ENCODE measurements around the gene SPG11. TPM values are rescaled to one million over a fixed set of nuclear protein-coding genes. Genes with fewer than 3 reads are reported as not detected.

SPG11 gene
- total and polyA plus RNA-seq, 9 of the 15 experiments (the other 6 are each of a cell fraction or from before 2014, with no cell fraction given): 23.3 to 71.2 (median 45.6) TPM

DNA sequence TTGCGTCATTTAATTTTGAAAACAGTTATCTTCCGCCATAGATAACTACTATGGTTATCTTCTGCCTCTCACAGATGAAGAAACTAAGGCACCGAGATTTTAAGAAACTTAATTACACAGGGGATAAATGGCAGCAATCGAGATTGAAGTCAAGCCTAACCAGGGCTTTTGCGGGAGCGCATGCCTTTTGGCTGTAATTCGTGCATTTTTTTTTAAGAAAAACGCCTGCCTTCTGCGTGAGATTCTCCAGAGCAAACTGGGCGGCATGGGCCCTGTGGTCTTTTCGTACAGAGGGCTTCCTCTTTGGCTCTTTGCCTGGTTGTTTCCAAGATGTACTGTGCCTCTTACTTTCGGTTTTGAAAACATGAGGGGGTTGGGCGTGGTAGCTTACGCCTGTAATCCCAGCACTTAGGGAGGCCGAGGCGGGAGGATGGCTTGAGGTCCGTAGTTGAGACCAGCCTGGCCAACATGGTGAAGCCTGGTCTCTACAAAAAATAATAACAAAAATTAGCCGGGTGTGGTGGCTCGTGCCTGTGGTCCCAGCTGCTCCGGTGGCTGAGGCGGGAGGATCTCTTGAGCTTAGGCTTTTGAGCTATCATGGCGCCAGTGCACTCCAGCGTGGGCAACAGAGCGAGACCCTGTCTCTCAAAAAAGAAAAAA lies 49.0 kb upstream of the SPG11 start (continued):
- TF ChIP-seq, protein P1, sequence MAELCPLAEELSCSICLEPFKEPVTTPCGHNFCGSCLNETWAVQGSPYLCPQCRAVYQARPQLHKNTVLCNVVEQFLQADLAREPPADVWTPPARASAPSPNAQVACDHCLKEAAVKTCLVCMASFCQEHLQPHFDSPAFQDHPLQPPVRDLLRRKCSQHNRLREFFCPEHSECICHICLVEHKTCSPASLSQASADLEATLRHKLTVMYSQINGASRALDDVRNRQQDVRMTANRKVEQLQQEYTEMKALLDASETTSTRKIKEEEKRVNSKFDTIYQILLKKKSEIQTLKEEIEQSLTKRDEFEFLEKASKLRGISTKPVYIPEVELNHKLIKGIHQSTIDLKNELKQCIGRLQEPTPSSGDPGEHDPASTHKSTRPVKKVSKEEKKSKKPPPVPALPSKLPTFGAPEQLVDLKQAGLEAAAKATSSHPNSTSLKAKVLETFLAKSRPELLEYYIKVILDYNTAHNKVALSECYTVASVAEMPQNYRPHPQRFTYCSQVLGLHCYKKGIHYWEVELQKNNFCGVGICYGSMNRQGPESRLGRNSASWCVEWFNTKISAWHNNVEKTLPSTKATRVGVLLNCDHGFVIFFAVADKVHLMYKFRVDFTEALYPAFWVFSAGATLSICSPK (IDR thresholded peaks at IDR 0.05; ENCODE audit: borderline replicate concordance): 0 out of 2 replicates have a peak, but pooled peaks have one; percentile 30
- 0 out of 2 replicates have a peak, but pooled peaks have one; percentile 0 for TF ChIP-seq MYC (IDR thresholded peaks at IDR 0.05; ENCODE audit: low read depth, low read length)
- no peak for TF ChIP-seq MYC (CRISPR knock-in tag; IDR thresholded peaks at IDR 0.05; ENCODE audit: borderline replicate concordance, low read depth)
- no peak for TF ChIP-seq ATF1 (CRISPR knock-in tag; IDR thresholded peaks at IDR 0.05)
- TF ChIP-seq ATF1 (tag; IDR thresholded peaks at IDR 0.05): no peak
- peak; percentile 16; the same call in 1 of the 2 replicates for TF ChIP-seq MXI1 (IDR thresholded peaks at IDR 0.05; ENCODE audit: low read depth, low read length)
- no peak for TF ChIP-seq ZNF41 (CRISPR knock-in tag; conservative IDR thresholded peaks at IDR 0.05)
- no peak for TF ChIP-seq PYGO2 (tag; IDR thresholded peaks at IDR 0.05)
- TF ChIP-seq CAMTA2 (CRISPR knock-in tag; conservative IDR thresholded peaks at IDR 0.05): no peak
- TF ChIP-seq LARP7 (IDR thresholded peaks at IDR 0.05): peak; percentile 90; the same call in 1 of the 2 replicates
- TF ChIP-seq SMARCE1 (IDR thresholded peaks at IDR 0.05): peak; percentile 45; the same call in 1 of the 2 replicates
- TF ChIP-seq ZBTB40 (IDR thresholded peaks at IDR 0.05): 0 out of 2 replicates have a peak, but pooled peaks have one; percentile 34
- no peak for TF ChIP-seq ZBTB40 (CRISPR knock-in tag; IDR thresholded peaks at IDR 0.05)
- TF ChIP-seq PML (IDR thresholded peaks at IDR 0.05; ENCODE audit: low read length): 0 out of 2 replicates have a peak, but pooled peaks have one; percentile 17
- no peak for TF ChIP-seq ZFP1 (CRISPR knock-in tag; IDR thresholded peaks at IDR 0.05)
- TF ChIP-seq, protein P2, sequence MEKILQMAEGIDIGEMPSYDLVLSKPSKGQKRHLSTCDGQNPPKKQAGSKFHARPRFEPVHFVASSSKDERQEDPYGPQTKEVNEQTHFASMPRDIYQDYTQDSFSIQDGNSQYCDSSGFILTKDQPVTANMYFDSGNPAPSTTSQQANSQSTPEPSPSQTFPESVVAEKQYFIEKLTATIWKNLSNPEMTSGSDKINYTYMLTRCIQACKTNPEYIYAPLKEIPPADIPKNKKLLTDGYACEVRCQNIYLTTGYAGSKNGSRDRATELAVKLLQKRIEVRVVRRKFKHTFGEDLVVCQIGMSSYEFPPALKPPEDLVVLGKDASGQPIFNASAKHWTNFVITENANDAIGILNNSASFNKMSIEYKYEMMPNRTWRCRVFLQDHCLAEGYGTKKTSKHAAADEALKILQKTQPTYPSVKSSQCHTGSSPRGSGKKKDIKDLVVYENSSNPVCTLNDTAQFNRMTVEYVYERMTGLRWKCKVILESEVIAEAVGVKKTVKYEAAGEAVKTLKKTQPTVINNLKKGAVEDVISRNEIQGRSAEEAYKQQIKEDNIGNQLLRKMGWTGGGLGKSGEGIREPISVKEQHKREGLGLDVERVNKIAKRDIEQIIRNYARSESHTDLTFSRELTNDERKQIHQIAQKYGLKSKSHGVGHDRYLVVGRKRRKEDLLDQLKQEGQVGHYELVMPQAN (IDR thresholded peaks at IDR 0.05; ENCODE audit: borderline replicate concordance): peak; percentile 89
- peak; percentile 37 for TF ChIP-seq BRD9 (IDR thresholded peaks at IDR 0.05; ENCODE audit: low read depth, partially characterized antibody)

Data from K562 (cell line).